A673 (cell line): ENCODE results near the gene ELK3. TPM values are rescaled to one million over a fixed set of nuclear protein-coding genes. Genes with fewer than 3 reads are reported as not detected.

Experiments used
- BruUV-seq: library from RNA; stranded (reverse); fragments of 400-500 nt; replicated peaks from 2 replicates; lab custom pipeline; 2021; lab: Mats Ljungman, UMichigan
- CTCF ChIA-PET: fragments of 300-600 bp; sonication (Branson Sonifier 250); formaldehyde crosslinking; loops from one replicate; lab custom pipeline; 2022; ENCODE audit warnings: antibody characterized with exemption; lab: Charles Lee
- POLR2A ChIA-PET: fragments of 300-600 bp; sonication (Branson Sonifier 250); formaldehyde crosslinking; loops from one replicate; lab custom pipeline; 2022; ENCODE audit warnings: antibody characterized with exemption; ENCODE audit not compliant: low non-redundant PET; lab: Charles Lee
- DNase-seq: peaks from one replicate; pipeline ENCODE4 v3.0.0-alpha.2; 2015; ENCODE audit warnings: low spot score
- H3K27ac ChIP-seq: fragments of 200-600 bp; sonication (generic); 2 replicates; pipeline ENCODE4 v1.5.1; 2016; ENCODE audit warnings: mixed run types, low read depth, mild to moderate bottlenecking, mixed read lengths, antibody characterized with exemption, low read length; ENCODE audit not compliant: poor library complexity, severe bottlenecking
- H3K27me3 ChIP-seq: fragments of 200-600 bp; sonication (generic); replicated peaks from 2 replicates; pipeline ENCODE4 v1.6.1; 2017; ENCODE audit warnings: mixed run types, low read depth, mild to moderate bottlenecking, mixed read lengths, antibody characterized with exemption, low read length; ENCODE audit not compliant: insufficient read depth, poor library complexity
- H3K36me3 ChIP-seq: fragments of 200-600 bp; sonication (generic); 2 replicates; pipeline ENCODE4 v1.6.1; 2016; ENCODE audit warnings: mixed run types, mild to moderate bottlenecking, mixed read lengths, antibody characterized with exemption, low read length; ENCODE audit not compliant: insufficient read depth, poor library complexity, severe bottlenecking
- H3K4me1 ChIP-seq: fragments of 200-600 bp; sonication (generic); 2 replicates; pipeline ENCODE4 v1.6.1; 2017; ENCODE audit warnings: mixed run types, mild to moderate bottlenecking, mixed read lengths, antibody characterized with exemption, low read length; ENCODE audit not compliant: insufficient read depth, poor library complexity, severe bottlenecking
- H3K4me3 ChIP-seq: fragments of 200-600 bp; sonication (generic); 2 replicates; pipeline ENCODE4 v1.5.1; 2016; ENCODE audit warnings: low read depth, mixed run types, mild to moderate bottlenecking, mixed read lengths, low read length; ENCODE audit not compliant: poor library complexity, severe bottlenecking
- H3K9me3 ChIP-seq: fragments of 200-600 bp; sonication (generic); 2 replicates; pipeline ENCODE4 v1.6.1; 2016; ENCODE audit warnings: mixed run types, low read depth, mild to moderate bottlenecking, mixed read lengths, antibody characterized with exemption, low read length; ENCODE audit not compliant: poor library complexity, severe bottlenecking
- EZH2 ChIP-seq: fragments of 200-600 bp; sonication (generic); IDR thresholded peaks from 2 replicates; pipeline ENCODE4 v1.6.1; 2017; ENCODE audit warnings: borderline replicate concordance, low read depth, mild to moderate bottlenecking, mixed read lengths, antibody characterized with exemption, low read length; ENCODE audit not compliant: poor library complexity, severe bottlenecking
- intact Hi-C: fragments of 100-400 bp; cut with micrococcal nuclease; formaldehyde crosslinking; loops from one replicate; pipeline ENCODE4 v1.10.0; 2022; ENCODE audit not compliant: unreplicated experiment
- total RNA-seq: library from RNA; stranded (reverse); gene quantifications from 2 replicates; pipeline ENCODE4 v1.2.3, GENCODE V29; 2021
- TF ChIP-seq, protein P1 (sequence below): fragments of 300-800, 200-600 bp; sonication (generic); conservative IDR thresholded peaks from 2 replicates; pipeline ENCODE4 v1.5.1; 2017; ENCODE audit warnings: low read depth, mild to moderate bottlenecking, antibody characterized with exemption, low read length, moderate library complexity, mixed read lengths

The ELK3 gene
- total RNA-seq, 1 experiment from 2014 or later: 62.1 TPM

DNA sequence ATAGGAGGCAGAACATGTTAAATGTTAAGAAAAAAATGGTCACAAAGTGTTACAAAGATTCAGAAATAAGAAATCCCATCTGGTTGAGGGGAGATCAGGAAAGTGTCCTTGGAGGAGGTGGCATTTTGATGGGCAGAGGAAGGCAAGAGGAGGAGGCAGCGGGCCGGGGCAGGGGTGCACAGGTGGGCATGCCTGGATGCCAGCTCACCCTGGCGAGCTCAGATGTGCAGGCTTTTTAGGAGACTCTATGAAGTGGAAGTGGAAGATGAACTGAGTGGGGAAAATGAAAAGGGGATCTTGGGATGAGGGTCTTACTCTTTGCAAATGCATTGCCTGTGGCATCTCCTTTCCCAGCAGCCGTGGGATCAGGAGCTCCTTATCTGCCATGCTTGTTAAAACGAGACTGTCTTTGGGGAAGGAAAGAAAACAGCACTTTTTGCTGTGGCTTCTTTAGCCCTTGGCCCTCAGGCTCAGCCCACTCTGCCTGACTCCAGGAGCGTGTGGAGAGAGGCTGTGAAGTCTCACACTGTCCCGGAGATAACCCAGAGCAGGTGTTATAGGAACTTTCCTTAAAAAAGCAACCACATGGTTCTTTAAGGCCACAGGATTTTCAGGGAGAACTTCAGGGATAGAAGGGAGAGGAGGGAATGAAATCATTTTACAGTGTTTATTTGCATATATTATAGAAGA, 62.6 kb downstream of the ELK3 start:
- TF ChIP-seq, protein P1, sequence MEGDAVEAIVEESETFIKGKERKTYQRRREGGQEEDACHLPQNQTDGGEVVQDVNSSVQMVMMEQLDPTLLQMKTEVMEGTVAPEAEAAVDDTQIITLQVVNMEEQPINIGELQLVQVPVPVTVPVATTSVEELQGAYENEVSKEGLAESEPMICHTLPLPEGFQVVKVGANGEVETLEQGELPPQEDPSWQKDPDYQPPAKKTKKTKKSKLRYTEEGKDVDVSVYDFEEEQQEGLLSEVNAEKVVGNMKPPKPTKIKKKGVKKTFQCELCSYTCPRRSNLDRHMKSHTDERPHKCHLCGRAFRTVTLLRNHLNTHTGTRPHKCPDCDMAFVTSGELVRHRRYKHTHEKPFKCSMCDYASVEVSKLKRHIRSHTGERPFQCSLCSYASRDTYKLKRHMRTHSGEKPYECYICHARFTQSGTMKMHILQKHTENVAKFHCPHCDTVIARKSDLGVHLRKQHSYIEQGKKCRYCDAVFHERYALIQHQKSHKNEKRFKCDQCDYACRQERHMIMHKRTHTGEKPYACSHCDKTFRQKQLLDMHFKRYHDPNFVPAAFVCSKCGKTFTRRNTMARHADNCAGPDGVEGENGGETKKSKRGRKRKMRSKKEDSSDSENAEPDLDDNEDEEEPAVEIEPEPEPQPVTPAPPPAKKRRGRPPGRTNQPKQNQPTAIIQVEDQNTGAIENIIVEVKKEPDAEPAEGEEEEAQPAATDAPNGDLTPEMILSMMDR: no peak
- TF ChIP-seq EZH2: no peak
- Histone ChIP-seq H3K4me1 (peaks cover 32% of the 10 kb centered on the region), H3K36me3 (peaks cover 27% of the 10 kb centered on the region), H3K27me3 (no peaks in the 10 kb centered on the region), H3K27ac (peak overlapping the region; percentile 75), H3K9me3 (no peaks in the 10 kb centered on the region), H3K4me3 (no peak overlapping the region)
- DNase-seq: no peak
- BruUV-seq: no TSS peak
- POLR2A ChIA-PET: interaction anchor here (0.5 kb wide), 1 partner anchor 54 kb away, joined by 3 read pairs; no protein-coding TSS in a partner anchor
- CTCF ChIA-PET: no interaction called here
- intact Hi-C loops: loop anchor here (10.0 kb wide), 1 partner anchor 138 kb away; no protein-coding TSS in a partner anchor

DNA sequence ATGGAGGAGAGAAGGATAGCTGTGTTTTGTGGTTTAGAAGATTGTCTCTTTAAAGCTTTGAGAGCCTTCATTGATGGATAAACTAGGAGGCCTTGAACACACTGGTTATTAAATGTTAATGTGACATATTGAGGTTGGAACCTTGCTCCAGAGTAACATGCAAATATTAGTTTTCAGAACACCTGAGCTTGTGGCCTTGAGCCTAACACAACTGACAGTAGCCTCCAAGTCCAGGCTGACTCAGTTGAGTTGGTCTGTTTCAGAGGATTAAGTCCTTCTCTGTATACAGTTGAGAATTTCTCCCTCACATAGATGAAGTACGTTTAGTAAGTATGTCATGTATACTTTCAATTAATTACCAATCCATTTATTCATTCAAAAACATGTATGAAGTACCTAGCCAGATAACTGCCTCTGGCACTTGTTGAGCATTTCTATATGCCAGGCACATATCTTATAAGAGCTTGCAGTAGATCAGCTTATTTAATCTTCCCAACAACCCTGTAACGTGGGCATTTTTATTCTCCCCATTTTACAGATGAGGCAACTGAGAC, 63.5 kb downstream of the ELK3 start:
- Histone ChIP-seq H3K4me1 (peaks cover 32% of the 10 kb centered on the region), H3K27me3 (no peaks in the 10 kb centered on the region), H3K36me3 (peaks cover 27% of the 10 kb centered on the region), H3K27ac (peak overlapping the region; percentile 75), H3K4me3 (no peak overlapping the region), H3K9me3 (no peaks in the 10 kb centered on the region)
- POLR2A ChIA-PET: interaction anchor here (0.5 to 0.7 kb wide), 2 partner anchors 46 to 258 kb away, joined by 3 to 5 read pairs; no protein-coding TSS in a partner anchor
- no peak for DNase-seq
- intact Hi-C loops: loop anchor here (10.0 kb wide), 1 partner anchor 137 kb away; no protein-coding TSS in a partner anchor
- TF ChIP-seq, protein P1: no peak
- TF ChIP-seq EZH2: no peak
- BruUV-seq: no TSS peak
- CTCF ChIA-PET: interaction anchor here (0.6 kb wide), 1 partner anchor 42 kb away, joined by 5 read pairs; no protein-coding TSS in a partner anchor

DNA sequence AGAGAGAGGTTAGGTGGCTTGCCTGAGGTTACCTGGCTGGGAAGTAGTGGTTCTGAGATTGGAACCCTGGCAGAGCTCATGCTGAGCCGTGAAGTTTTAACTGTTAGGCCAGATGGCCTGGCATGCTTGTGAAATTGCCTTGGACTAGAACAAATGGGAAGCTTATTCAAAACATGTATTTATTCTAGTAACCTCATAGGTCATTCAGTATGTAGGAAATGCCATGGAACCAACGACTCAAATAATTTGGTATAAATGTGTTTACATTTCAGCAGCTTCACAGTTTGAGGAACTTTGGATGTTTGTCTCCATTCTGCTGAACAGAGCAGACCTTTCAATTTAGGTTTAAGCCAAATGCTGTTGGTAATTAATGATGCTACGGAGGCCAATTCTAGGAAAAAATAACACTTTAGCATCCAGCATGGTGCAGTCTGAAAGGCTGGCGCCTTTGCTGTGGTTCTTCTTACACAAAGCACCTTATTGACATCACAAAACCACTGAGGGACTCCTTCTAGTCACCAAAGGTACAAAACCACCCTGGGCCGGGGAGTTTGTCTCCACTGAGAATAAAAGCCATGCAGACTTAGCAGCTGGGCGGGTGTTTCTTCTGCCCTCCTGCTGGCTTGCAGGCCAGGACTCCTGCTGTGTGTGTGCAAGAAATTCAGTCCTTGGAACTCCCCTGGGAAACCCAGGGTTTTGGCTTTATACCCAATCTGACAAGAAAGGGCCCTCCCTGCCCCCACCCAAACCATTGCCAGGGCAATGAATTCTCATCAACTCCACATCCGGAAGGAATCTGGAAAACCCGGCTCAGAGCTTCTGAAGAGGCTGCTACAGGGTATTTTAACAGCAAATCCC, 64.2 kb downstream of the ELK3 start:
- TF ChIP-seq, protein P1: no peak
- TF ChIP-seq EZH2: no peak
- intact Hi-C loops: loop anchor here (10.0 kb wide), 1 partner anchor 136 kb away; no protein-coding TSS in a partner anchor
- no TSS peak for BruUV-seq
- Histone ChIP-seq H3K9me3 (no peaks in the 10 kb centered on the region), H3K27me3 (no peaks in the 10 kb centered on the region), H3K36me3 (peaks cover 28% of the 10 kb centered on the region), H3K4me1 (peaks cover 32% of the 10 kb centered on the region), H3K4me3 (no peak overlapping the region), H3K27ac (peak overlapping the region; percentile 75)
- CTCF ChIA-PET: interaction anchor here (0.6 kb wide), 1 partner anchor 43 kb away, joined by 5 read pairs; no protein-coding TSS in a partner anchor
- POLR2A ChIA-PET: interaction anchor here (0.5 to 0.7 kb wide), 4 partner anchors 46 to 263 kb away, joined by 3 to 5 read pairs (median 4); no protein-coding TSS in a partner anchor
- peak; percentile 93 for DNase-seq
